HG02588 (cell line): Measurements from ENCODE around the gene OSER1.
A peak's percentile ranks its signal among the peaks of the same experiment; 100 is the strongest.
"Not testable (repeated sequence)": the region's sequence is repeated elsewhere in the genome, so short reads cannot be mapped to it uniquely, and the experiment has no call there.

ENCODE experiments used
- ATAC-seq: cut with Tn5 transposase; IDR thresholded peaks from one replicate; pipeline ENCODE4 v1.9.1; 2021; ENCODE audit warnings: mild to moderate bottlenecking, moderate library complexity; ENCODE audit not compliant: unreplicated experiment

The OSER1 gene

DNA sequence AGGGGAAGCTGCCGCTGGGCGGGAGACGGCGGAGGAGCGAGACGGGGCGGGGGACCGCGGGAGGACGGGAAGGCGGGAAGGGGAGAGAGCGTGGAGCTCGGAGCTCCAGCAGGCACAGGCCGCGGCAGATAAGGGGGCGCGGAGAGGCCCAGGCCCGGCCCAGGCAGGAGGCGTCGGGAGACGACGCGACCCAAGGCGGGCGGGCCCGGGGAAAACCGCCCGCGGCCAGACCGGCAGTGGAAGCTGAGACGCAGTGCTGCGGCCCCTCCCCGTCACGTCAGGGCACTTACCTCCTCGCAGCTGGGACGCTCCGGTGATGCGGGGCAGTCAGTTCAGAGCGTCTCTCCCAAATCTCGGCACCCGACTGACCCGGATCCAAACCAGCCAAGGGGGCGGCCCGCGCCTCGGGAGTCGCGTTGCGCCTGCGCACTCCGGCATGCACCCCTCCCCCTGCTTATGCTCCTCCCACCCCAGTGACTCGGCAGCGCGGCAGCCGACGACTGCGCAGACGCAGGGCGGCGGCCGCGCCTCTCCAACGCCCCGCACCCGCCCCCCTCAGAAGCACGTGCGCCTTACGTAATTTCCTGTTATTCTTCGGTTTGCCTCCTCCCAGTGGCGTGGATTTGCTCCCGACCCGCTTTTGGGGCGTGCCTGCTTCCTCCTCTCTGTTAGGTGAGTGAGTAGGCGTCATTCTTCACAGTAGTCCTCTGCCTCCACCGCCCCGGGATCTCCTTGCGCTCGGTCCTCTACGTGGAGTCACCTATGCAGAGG lies at the start of gene OSER1:
Gene OSER1, minus strand, starts transcription at position 366 of the 771 bp plus-strand sequence. CDS start 3,814 bp downstream, outside the sequence.
- ATAC-seq: peak; percentile 84

DNA sequence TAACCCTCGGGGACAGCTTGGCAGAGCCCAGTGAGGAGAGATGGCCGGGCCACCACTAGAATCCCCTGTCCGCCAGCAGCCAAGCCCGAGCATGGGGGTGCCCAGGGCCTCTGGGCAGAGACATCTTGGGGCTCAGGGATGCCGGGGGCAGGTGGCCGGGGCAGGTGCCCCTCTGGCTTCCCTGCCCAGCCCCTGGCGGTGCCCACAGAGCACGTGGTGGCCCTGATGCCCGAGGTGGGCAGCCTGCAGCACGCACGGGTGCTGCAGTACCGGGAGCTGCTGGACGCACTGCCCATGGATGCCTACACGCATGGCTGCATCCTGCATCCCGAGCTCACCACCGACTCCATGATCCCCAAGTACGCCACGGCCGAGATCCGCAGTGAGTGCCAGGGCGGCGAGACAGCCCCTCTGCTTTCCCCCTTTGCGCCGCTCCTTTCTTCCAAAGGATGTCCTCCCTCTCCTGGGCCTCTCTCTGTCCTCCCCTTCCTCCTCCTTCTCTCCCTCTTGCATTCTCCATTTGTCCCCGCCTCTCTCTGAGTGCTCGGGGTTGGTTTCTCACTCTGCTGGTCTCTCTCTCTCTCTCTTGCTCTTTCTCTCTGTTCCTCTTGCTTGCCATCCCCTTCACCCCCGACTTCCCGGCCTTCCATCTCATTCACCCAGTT lies 47.8 kb upstream of the OSER1 start:
- ATAC-seq: no peak

- ATAC-seq: no peak
These were observed 46.4 kb upstream of the OSER1 start for GRCh38 chr20:44256961-44257360.

DNA sequence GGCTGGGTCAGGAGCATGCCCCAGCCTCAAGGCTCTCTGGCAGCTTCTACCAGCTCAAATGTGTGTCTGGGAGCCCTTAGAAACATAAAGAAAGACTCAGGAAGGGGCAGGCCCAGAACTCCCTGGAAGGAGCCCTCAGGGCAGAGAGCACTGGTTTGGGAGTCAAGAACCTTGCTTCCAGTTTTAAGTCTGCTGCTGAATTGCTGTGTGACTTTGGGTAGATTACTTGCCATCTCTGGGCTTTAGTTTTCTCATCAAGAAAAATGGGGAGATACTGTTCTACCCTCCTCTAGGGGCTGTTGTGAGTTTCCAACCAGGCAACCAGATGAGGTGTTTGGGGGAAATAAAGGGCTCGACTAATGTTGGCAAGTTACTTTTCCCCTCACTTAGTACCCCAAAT lies 45.4 kb upstream of the OSER1 start:
- ATAC-seq: no peak

GRCh38 chr20:44254073-44254472 lies 43.5 kb upstream of the OSER1 start:
- ATAC-seq: no peak

DNA sequence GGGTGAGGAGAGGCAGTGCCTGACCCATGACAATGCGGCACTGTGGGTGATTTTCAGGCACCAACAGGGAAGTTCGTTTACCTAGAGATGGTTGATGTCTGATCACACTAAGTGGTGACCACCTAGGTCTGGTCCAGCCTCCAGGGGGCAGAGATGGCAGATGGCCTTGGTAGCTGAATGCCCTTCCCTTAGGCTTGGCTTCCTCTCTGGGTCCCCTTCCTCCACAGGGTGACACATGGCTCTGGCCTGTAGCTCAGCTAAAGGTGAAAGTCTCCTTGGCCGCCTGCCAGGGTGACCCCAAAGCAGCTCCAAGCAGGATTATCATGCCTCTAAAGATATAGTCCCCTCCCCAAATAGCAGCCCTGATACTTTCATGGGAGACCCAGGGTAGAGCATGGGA lies 43.0 kb upstream of the OSER1 start:
- ATAC-seq: no peak

DNA sequence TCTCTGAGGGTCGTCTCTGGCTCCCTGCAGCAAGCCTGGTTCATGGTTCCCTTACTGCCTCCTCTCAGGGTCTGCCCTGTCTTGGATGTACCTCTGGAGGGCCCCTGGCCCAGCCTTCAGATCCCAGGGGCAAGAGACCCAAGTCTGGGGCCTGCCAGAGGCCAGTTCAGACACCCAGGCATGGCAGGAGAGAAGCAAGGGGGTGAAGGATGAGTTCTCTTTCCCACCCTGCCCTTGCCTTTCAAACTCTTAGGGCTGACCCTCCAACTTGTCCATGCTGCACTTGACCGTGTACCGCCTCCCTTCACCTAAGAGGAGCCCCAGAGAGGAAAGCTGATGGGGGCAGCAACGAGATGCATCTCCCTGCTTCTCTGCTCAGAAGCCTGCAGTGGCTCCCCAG lies 40.7 kb upstream of the OSER1 start:
- no peak for ATAC-seq

GRCh38 chr20:44248410-44248759 lies 37.8 kb upstream of the OSER1 start:
- no peak for ATAC-seq

GRCh38 chr20:44247586-44248409 lies 37.2 kb upstream of the OSER1 start:
- ATAC-seq: no peak

GRCh38 chr20:44247131-44247571 lies 36.6 kb upstream of the OSER1 start, which contains the start of gene GDAP1L1:
GDAP1L1 (plus strand) TSS chr20:44247308; CDS start chr20:44247335, 27 bp downstream.
- ATAC-seq: no peak

DNA sequence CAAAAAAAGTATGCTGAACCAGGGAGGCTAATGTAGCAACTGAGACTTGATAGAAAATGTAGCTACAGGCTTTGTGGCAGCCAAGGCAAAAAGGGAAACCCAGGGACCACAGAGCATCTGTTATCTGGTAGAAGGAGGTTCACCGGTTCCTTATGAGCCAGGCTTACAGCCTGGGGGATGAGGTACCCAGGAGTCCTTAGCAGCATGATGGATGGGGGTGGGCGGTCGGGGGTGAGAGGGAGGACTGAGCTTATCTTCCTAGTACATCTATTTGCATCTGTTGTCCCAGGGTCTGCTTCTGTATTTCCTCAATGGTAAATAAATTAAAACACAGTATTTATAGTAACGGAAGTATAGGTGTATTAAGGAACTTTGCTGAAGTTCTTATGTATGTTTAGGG lies 35.4 kb upstream of the OSER1 start:
- ATAC-seq: no peak

- no peak for ATAC-seq
These were observed 31.2 kb upstream of the OSER1 start for GRCh38 chr20:44241796-44242195.

DNA sequence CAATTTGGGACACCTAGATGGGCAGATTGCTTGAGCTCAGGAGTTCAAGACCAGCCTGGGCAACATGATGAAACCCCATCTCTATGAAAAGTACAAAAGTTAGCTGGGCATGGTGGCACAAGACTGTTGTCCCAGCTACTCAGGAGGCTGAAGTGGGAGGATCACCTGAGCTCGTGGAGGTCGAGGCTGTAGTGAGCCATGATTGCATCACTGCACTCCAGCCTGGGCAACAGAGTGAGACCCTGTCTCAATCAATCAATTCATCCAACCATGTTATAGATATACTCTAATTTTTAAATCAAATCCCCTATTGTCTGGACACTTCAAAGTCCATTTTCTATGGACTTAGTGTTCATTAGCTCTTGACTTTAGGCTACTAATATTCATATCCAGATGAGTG lies 26.3 kb upstream of the OSER1 start:
- not testable (repeated sequence) for ATAC-seq

DNA sequence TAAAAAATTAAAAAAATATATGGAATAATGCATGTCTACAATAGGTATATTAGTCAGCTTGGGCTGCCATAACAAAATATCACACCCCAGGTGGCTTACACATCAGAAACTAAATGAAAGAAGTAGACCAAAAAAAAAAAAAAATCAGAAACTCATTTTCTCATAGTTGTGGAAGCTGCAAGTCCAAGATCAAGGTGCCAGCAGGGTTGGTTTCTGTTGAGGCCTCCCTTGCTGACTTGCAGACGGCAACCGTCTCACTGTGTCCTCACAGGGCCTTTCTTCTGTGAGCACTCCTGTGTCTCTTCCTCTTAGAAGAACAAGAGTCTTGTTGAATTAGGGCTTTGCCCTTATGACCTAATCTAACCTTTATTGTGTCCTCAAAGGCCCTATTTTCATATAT lies 25.1 kb upstream of the OSER1 start:
- ATAC-seq: no peak

DNA sequence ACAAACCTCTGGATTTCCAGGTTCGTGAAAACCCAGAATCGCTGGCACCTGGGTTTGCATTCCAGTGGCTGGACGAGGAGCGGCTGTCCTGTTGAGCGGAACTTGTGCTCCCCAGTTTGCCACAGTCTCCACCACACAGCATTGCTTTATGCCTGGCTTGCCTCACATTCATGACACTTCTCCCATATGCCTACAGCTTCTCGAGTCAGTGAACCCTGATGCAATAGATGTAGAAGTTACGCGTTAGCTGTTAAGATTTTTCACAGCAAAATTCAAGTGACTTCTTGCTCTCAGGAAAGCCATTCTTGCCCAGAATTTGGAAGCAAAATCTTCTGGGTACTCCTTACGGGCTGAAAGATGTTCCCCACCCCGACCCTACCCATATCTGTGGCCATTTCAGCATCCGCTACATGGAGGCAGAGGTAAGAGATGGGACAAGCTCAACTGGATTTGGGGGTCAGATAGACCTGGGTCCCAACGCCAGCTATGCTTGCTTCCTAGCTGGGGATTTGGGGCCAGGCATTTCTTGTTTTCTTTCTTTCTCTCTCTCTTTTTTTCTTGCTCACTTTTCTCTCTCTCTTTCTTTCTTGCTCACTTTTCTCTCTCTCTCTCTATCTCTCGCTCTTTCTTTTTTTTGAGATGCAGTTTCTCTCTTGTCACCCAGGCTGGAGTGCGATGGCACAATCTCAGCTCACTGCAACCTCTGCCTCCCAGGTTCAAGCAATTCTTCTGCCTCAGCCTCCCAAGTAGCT lies 24.2 kb upstream of the OSER1 start:
- no peak for ATAC-seq

DNA sequence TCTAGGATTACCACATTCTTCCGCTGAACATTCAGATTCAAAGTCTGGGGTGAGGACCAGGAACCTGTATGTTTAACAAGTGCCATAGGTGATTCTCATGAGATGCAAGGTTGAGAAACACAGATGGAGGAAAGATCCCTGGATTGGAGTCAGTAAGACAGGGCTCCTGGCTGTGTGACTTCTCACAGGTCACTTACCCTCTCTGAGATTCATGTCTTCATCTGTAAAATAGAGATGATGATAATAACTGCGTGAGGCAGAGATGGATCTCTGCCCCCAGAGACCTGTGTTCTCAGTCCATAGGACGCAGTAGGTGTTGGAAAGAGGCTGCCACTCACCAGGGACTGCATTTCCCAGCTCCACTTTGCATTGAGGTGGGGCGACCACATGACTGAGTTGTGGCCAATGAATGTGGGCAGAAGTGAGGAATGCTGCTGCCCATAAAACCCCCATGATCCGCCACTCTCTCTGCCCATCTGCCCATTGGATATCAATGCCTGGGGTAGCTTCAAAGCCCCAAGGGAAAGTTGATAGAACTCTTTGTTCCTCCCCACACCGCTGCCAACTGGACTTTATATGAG lies 23.0 kb upstream of the OSER1 start:
- ATAC-seq: no peak

DNA sequence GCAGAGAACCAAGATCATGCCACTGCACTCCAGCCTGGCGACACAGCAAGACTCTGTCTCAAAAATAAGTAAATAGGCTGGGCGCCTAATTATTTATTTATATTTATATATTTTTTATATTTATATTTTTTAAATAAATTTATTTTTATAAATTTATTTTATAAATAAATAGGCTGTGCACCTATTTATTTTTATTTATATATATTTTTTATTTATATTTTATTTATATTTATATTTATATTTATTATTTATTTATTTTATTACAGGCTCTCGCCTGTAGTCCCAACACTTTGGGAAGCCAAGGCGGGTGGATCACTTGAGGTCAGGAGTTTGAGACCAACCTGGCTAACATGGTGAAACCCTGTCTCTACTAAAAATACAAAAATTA lies 21.9 kb upstream of the OSER1 start:
- ATAC-seq: not testable (repeated sequence)

DNA sequence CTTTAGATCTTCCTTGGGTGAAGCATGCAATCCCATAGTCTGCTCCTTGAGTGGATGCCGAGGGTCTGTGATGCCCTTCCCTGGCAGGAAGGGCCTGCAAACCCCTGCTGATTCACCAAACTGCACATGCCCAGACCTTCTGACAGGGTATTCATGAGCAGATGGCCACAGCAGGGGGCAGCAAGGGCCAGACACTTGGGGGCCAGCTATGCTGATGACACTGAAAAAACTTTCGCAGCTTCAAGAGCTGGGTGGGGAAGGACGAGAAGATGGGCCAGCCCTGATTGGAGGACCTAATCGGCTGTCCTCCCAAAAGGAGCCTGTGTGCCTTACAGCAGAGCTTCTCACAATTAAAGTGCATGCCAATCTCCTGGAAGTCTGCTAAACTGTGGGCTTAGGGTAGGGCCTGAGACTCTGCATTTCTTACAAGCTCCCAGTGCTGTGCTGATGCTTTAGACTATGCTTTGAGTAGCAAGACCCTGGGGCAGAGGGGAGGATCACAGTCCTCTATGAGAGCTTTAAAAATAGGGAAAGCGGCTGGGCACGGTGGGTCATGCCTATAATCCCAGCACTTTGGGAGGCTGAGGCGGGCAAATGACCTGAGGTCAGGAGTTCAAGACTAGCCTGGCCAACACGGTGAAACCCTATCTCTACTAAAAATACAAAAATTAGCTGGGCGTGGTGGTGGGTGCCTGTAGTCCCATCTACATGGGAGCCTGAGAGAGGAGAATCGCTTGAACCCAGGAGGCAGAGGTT lies 21.3 kb upstream of the OSER1 start:
- ATAC-seq: no peak

GRCh38 chr20:44231193-44231592 lies 20.6 kb upstream of the OSER1 start:
- no peak for ATAC-seq
